ENCODE measurements around the gene CTTN. TPM values are rescaled to one million over a fixed set of nuclear protein-coding genes. Genes with fewer than 3 reads are reported as not detected.

CTTN gene
- total and polyA plus RNA-seq, 10 of the 15 experiments (the other 5 are each of a cell fraction or from before 2014, with no cell fraction given): 1.1 to 37.8 (median 11.8) TPM

DNA sequence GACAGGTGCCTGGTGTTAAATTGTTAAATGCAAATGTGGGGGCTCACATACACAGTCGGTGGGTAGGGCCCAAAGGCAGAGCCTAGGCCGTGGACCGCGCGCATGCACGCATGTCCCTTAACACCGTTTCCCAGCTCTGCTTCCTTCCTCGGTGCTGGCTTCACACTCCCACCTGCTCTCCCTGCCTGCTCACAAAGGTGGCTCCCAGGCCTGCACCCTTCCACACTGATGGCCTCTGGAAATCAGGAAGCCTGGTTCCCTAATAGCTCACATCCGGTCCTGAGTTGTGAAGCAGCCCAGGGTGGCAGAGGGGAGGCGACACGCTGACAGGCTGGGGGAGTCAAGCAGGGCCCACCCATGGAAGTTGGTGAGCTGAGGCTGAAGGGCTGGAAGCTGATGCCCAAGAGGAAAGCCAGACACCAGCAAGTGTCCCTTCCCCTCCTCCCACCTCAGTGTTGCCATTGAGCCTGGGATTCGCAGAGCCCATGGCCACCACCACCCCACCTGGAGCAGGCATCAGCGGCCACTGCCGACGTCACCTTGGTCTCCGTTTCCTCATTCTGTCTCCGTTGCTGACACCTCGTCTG, 13.7 kb upstream of the CTTN start:
- no TSS peak for BruUV-seq (replicated peaks)
- Histone ChIP-seq H3K79me2 (ENCODE audit: control insufficient read depth, insufficient read depth, low read length) (no peaks in the 10 kb centered on the region), H3K27me3 (replicated peaks in 1 of 2; ENCODE audit: control insufficient read depth in 2 of 2, insufficient read depth in 2 of 2, low read length in 1 of 2) (no peaks in the 10 kb centered on the region), H3K36me3 (ENCODE audit: control insufficient read depth in 2 of 2, insufficient read depth in 2 of 2, low read length in 1 of 2) (peaks cover 8 to 9% of the 10 kb centered on the region in 2 experiments), H3K27ac (ENCODE audit: control insufficient read depth, insufficient read depth) (no peak overlapping the region), H4K20me1 (ENCODE audit: control insufficient read depth, insufficient read depth) (no peaks in the 10 kb centered on the region), H2AFZ (ENCODE audit: control insufficient read depth, low read depth, low read length) (no peak overlapping the region), H3K9ac (ENCODE audit: control insufficient read depth, insufficient read depth, low read length) (no peak overlapping the region), H3K4me2 (ENCODE audit: control insufficient read depth, insufficient read depth) (no peak overlapping the region), H3K4me3 (no peak overlapping the region), H3K9me3 (replicated peaks; ENCODE audit: control insufficient read depth, insufficient read depth, low read length) (no peaks in the 10 kb centered on the region), H3K4me1 (ENCODE audit: control insufficient read depth, insufficient read depth, low read length) (no peaks in the 10 kb centered on the region)
- FAIRE-seq (no peak), ATAC-seq (no peak), DNase-seq (ENCODE audit: low read depth, low spot score) (no peak)
- 94% methylated on average over 17 of the region's 18 CpGs for WGBS (ENCODE audit: insufficient coverage, insufficient replicate concordance, low lambda C conversion rate, missing lambda C conversion rate)
- ChIA-PET POLR2A (interaction anchor here (0.6 kb wide), 1 partner anchor 10 kb away, joined by 6 read pairs; no protein-coding TSS in a partner anchor), RAD21 (ENCODE audit: unreplicated experiment) (no interaction called here), SMC1A (ENCODE audit: uncharacterized antibody, unreplicated experiment) (no interaction called here), CTCF (no interaction called here)
- intact Hi-C loops (cut with micrococcal nuclease; ENCODE audit: unreplicated experiment): no loop called here
- peak; percentile 42; the same call in 1 of the 2 replicates for TF ChIP-seq POLR2A (IDR thresholded peaks at IDR 0.05; ENCODE audit: low read depth, low read length)
- TF ChIP-seq YY1 (IDR thresholded peaks at IDR 0.05; ENCODE audit: low read depth, low read length): no peak
- in situ Hi-C loops (cut with MboI): no loop called here

DNA sequence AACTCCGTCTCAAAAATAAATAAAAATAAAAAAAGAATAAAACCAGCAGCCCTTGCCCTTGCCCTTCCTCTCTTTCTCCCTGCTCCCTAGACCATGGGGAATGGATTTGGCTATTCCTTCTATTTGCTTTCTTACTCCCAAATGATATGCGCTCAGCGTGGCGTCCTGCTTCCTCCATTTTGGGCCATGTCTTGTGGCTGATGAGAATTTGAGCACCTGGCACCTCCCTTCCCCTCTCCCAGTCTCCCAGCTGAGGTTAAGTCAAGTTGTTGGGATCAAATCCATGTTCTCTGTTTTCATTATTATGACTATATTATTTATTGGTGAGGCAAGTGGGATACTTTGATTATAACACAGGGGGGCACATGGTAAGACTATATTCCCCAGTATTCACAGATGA, 10.8 kb upstream of the CTTN start:
- BruUV-seq (replicated peaks): no TSS peak
- CTCF ChIA-PET: no interaction called here
- H4K20me1 ChIP-seq (ENCODE audit: control insufficient read depth, insufficient read depth): no peaks in the 10 kb centered on the region
- TF ChIP-seq, protein P1, sequence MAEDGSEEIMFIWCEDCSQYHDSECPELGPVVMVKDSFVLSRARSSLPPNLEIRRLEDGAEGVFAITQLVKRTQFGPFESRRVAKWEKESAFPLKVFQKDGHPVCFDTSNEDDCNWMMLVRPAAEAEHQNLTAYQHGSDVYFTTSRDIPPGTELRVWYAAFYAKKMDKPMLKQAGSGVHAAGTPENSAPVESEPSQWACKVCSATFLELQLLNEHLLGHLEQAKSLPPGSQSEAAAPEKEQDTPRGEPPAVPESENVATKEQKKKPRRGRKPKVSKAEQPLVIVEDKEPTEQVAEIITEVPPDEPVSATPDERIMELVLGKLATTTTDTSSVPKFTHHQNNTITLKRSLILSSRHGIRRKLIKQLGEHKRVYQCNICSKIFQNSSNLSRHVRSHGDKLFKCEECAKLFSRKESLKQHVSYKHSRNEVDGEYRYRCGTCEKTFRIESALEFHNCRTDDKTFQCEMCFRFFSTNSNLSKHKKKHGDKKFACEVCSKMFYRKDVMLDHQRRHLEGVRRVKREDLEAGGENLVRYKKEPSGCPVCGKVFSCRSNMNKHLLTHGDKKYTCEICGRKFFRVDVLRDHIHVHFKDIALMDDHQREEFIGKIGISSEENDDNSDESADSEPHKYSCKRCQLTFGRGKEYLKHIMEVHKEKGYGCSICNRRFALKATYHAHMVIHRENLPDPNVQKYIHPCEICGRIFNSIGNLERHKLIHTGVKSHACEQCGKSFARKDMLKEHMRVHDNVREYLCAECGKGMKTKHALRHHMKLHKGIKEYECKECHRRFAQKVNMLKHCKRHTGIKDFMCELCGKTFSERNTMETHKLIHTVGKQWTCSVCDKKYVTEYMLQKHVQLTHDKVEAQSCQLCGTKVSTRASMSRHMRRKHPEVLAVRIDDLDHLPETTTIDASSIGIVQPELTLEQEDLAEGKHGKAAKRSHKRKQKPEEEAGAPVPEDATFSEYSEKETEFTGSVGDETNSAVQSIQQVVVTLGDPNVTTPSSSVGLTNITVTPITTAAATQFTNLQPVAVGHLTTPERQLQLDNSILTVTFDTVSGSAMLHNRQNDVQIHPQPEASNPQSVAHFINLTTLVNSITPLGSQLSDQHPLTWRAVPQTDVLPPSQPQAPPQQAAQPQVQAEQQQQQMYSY (CRISPR knock-in tag; IDR thresholded peaks at IDR 0.05): no peak
- TF ChIP-seq, protein P2, sequence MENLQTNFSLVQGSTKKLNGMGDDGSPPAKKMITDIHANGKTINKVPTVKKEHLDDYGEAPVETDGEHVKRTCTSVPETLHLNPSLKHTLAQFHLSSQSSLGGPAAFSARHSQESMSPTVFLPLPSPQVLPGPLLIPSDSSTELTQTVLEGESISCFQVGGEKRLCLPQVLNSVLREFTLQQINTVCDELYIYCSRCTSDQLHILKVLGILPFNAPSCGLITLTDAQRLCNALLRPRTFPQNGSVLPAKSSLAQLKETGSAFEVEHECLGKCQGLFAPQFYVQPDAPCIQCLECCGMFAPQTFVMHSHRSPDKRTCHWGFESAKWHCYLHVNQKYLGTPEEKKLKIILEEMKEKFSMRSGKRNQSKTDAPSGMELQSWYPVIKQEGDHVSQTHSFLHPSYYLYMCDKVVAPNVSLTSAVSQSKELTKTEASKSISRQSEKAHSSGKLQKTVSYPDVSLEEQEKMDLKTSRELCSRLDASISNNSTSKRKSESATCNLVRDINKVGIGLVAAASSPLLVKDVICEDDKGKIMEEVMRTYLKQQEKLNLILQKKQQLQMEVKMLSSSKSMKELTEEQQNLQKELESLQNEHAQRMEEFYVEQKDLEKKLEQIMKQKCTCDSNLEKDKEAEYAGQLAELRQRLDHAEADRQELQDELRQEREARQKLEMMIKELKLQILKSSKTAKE (IDR thresholded peaks at IDR 0.05; ENCODE audit: low read depth, poor library complexity, severe bottlenecking): no peak
- TF ChIP-seq, protein P3, sequence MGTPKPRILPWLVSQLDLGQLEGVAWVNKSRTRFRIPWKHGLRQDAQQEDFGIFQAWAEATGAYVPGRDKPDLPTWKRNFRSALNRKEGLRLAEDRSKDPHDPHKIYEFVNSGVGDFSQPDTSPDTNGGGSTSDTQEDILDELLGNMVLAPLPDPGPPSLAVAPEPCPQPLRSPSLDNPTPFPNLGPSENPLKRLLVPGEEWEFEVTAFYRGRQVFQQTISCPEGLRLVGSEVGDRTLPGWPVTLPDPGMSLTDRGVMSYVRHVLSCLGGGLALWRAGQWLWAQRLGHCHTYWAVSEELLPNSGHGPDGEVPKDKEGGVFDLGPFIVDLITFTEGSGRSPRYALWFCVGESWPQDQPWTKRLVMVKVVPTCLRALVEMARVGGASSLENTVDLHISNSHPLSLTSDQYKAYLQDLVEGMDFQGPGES (IDR thresholded peaks at IDR 0.05): no peak
- TF ChIP-seq, protein P4, sequence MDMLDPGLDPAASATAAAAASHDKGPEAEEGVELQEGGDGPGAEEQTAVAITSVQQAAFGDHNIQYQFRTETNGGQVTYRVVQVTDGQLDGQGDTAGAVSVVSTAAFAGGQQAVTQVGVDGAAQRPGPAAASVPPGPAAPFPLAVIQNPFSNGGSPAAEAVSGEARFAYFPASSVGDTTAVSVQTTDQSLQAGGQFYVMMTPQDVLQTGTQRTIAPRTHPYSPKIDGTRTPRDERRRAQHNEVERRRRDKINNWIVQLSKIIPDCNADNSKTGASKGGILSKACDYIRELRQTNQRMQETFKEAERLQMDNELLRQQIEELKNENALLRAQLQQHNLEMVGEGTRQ (IDR thresholded peaks at IDR 0.05; ENCODE audit: borderline replicate concordance, low read depth, low read length): no peak
- TF ChIP-seq SREBF1 (IDR thresholded peaks at IDR 0.05; ENCODE audit: low read length): no peak

More for the DNA sequence above, 10.8 kb upstream of the CTTN start:
- FAIRE-seq (no peak), DNase-seq (ENCODE audit: low read depth, low spot score) (no peak), ATAC-seq (no peak)
- ChIA-PET SMC1A (ENCODE audit: uncharacterized antibody, unreplicated experiment) (no interaction called here), RAD21 (ENCODE audit: unreplicated experiment) (no interaction called here), POLR2A (no interaction called here)
- Histone ChIP-seq H3K79me2 (ENCODE audit: control insufficient read depth, insufficient read depth, low read length) (no peaks in the 10 kb centered on the region), H3K4me3 (no peak overlapping the region), H3K36me3 (ENCODE audit: control insufficient read depth in 2 of 2, insufficient read depth in 2 of 2, low read length in 1 of 2) (peaks cover 7 to 8% of the 10 kb centered on the region in 2 experiments), H3K27ac (ENCODE audit: control insufficient read depth, insufficient read depth) (no peak overlapping the region), H3K9me3 (replicated peaks; ENCODE audit: control insufficient read depth, insufficient read depth, low read length) (no peaks in the 10 kb centered on the region), H3K4me2 (ENCODE audit: control insufficient read depth, insufficient read depth) (no peak overlapping the region), H3K27me3 (replicated peaks in 1 of 2; ENCODE audit: control insufficient read depth in 2 of 2, insufficient read depth in 2 of 2, low read length in 1 of 2) (no peaks in the 10 kb centered on the region), H2AFZ (ENCODE audit: control insufficient read depth, low read depth, low read length) (no peak overlapping the region), H3K9ac (ENCODE audit: control insufficient read depth, insufficient read depth, low read length) (no peak overlapping the region), H3K4me1 (ENCODE audit: control insufficient read depth, insufficient read depth, low read length) (no peaks in the 10 kb centered on the region)
- in situ Hi-C loops (cut with MboI) (no loop called here), intact Hi-C loops (cut with micrococcal nuclease; ENCODE audit: unreplicated experiment) (no loop called here)
- 78% methylated on average over 4 of the region's 4 CpGs for WGBS (ENCODE audit: insufficient coverage, insufficient replicate concordance, low lambda C conversion rate, missing lambda C conversion rate)
